D721Med (cell line): ENCODE data around the gene BTBD7.

Source experiments
- DNase-seq: peaks from one replicate; pipeline ENCODE4 v3.0.0; 2011; ENCODE audit warnings: low spot score; ENCODE audit not compliant: insufficient read length
- FAIRE-seq: peaks from 2 replicates; lab custom pipeline; 2011; peaks lifted over from hg19 to GRCh38; lab: Jason Lieb, UNC
- CTCF ChIP-seq: IDR thresholded peaks from 2 replicates; pipeline ENCODE4 v1.5.1; 2012; ENCODE audit warnings: mild to moderate bottlenecking, control low read depth; ENCODE audit not compliant: insufficient read depth; ENCODE audit errors: missing control alignments

The BTBD7 gene

DNA sequence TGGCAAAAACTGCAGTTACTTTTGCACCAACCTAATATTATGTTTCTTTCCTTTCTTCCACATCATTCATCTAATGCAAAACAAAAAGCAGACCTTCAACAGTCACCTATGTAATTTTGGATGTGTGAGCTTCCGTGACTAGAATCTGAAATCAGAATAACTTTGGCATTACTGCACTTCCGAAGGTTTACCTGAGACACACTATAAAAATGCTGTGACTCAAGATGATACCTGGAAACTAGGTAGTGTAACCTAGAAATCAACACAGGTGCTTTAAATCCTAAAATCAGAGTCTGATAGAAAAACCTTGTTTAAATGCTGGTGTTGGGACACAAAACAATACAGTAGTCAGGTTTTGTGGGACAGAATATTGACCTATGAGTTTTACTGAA lies 2.2 kb downstream of the BTBD7 start:
- no peak for TF ChIP-seq CTCF
- FAIRE-seq (no peak), DNase-seq (no peak)

- FAIRE-seq (no peak), DNase-seq (no peak)
- no peak for TF ChIP-seq CTCF
Observed at GRCh38 chr14:93329965-93330608, 2.7 kb downstream of the BTBD7 start.

DNA sequence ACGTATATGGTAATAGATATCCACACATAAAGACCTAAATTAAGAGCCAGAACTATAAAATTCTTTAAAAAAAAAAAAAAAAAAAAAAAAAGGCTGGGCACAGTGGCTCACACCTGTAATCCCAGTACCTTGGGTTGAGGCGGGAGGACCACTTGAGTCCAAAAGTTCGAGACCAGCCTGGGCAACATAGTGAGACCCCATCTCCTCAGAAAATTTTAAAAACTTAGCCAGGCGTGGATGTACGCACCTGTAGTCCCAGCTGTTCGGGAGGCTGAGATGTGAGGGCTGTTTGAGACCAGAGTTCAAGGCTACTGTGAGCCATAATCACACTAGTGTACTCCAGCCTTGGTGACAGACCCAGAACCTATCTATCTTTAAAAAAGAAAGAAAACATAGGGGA lies 4.3 kb downstream of the BTBD7 start:
- no peak for TF ChIP-seq CTCF
- FAIRE-seq (no peak), DNase-seq (no peak)

- FAIRE-seq = no peak
- DNase-seq = no peak
- no peak for TF ChIP-seq CTCF
Observed at GRCh38 chr14:93326196-93326595, 6.6 kb downstream of the BTBD7 start.

DNA sequence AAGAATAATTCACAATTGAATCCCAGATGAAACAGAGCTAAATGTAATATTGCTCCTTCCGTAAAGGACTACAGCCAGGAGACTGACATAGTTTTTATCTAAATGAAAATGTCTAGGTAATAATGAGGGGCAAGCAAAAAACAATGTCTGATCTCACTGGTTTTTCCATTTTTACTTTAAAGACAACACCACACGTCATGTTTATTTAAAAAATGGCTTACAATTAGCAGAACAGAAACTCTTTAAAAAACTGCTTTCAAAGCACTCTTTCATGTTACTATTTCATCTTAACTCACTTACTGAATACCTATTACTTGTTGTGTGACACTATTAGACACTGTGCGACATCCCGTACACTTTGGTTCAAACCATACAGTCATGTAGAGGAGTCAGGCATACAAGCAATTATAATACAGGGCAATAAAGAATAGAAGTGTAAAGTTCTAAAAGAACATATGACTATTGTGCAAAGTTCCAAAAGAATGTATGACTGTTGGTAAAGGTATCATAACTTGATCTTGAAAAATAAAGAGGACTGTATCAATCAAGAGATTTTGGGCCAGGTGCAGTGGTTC lies 9.1 kb downstream of the BTBD7 start:
- TF ChIP-seq CTCF = no peak
- no peak for DNase-seq
- FAIRE-seq = no peak

- DNase-seq = no peak
- no peak for FAIRE-seq
- TF ChIP-seq CTCF = no peak
Observed at GRCh38 chr14:93322929-93323599, 9.8 kb downstream of the BTBD7 start.

GRCh38 chr14:93320489-93320888 lies 12.3 kb downstream of the BTBD7 start:
- TF ChIP-seq CTCF = no peak
- no peak for FAIRE-seq
- DNase-seq = no peak
